Measurements from ENCODE around the gene PLCB4.

DNA sequence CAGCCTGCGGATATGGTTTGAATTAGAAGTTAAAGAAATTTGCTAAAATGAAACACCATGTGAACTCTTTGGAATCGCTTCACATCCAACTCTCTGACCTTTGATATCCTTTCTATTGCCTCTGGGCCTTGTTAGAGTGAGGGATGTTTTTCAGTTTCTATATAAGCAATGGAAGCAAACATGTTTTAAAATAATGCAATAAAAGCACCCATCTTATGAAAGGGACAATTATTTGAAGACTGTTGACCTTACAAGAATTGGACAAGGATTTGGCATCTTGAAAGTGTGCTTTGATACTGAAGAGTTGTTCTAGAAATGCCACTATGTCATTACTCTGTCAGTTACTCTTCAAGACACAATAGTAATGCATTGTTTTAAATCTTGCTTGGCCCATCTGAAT, 221.4 kb downstream of the PLCB4 start:
- TF ChIP-seq, protein P1, sequence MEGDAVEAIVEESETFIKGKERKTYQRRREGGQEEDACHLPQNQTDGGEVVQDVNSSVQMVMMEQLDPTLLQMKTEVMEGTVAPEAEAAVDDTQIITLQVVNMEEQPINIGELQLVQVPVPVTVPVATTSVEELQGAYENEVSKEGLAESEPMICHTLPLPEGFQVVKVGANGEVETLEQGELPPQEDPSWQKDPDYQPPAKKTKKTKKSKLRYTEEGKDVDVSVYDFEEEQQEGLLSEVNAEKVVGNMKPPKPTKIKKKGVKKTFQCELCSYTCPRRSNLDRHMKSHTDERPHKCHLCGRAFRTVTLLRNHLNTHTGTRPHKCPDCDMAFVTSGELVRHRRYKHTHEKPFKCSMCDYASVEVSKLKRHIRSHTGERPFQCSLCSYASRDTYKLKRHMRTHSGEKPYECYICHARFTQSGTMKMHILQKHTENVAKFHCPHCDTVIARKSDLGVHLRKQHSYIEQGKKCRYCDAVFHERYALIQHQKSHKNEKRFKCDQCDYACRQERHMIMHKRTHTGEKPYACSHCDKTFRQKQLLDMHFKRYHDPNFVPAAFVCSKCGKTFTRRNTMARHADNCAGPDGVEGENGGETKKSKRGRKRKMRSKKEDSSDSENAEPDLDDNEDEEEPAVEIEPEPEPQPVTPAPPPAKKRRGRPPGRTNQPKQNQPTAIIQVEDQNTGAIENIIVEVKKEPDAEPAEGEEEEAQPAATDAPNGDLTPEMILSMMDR (IDR thresholded peaks at IDR 0.05): no peak
- no peak for TF ChIP-seq POLR2A (IDR thresholded peaks at IDR 0.05)

Measured in testis (tissue), 2 donors.